ENCODE results near the gene FOXP1.

The FOXP1 gene

DNA sequence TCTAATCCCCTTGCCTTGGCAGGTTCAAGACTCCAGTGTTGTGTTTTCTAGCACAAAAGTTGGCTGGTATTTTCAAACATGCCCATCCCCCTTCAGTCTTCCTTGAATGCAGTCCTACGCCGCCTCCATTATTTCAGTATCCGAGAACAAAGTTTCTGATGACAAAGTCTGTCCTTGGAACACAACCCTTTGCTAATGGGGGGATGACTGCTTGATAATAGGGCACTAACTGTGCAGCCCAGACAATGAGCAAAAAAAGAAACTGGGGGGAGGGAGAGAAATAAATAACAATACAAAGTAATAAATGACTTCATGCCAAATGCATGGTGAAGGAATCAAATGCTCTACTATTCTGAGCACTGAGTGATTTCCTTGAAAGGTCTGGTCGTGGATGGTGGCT is 310.1 kb downstream of the FOXP1 start:
- TF ChIP-seq, protein P1, sequence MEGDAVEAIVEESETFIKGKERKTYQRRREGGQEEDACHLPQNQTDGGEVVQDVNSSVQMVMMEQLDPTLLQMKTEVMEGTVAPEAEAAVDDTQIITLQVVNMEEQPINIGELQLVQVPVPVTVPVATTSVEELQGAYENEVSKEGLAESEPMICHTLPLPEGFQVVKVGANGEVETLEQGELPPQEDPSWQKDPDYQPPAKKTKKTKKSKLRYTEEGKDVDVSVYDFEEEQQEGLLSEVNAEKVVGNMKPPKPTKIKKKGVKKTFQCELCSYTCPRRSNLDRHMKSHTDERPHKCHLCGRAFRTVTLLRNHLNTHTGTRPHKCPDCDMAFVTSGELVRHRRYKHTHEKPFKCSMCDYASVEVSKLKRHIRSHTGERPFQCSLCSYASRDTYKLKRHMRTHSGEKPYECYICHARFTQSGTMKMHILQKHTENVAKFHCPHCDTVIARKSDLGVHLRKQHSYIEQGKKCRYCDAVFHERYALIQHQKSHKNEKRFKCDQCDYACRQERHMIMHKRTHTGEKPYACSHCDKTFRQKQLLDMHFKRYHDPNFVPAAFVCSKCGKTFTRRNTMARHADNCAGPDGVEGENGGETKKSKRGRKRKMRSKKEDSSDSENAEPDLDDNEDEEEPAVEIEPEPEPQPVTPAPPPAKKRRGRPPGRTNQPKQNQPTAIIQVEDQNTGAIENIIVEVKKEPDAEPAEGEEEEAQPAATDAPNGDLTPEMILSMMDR (IDR thresholded peaks at IDR 0.05; ENCODE audit: low read depth, low read length, missing control alignments), result no peak
- no peak overlapping the region for H3K4me3 ChIP-seq (ENCODE audit: low read depth, low read length)
- DNase-seq (ENCODE audit: low read depth), result no peak

DNA sequence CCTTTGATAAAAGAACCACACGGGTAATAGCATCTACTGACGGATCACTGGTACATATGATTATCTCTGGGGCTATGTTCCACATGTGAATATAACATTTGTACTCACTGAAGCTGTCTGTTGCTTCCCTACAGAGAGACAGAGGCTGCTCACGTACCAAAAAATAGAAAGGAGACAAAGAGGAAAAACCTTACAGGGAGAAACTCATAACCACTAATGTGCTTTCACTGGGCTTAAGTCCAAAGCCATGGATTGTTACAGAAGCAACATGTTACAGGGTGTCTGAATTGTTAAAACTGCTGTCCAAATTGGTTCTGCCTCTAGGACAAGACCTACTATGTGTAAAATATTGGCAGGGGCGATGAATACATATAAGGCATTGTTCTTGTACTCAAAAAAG is 311.9 kb downstream of the FOXP1 start:
- no peak overlapping the region for H3K4me3 ChIP-seq (ENCODE audit: low read depth, low read length)
- TF ChIP-seq, protein P1 (IDR thresholded peaks at IDR 0.05; ENCODE audit: low read depth, low read length, missing control alignments), result no peak
- no peak for DNase-seq (ENCODE audit: low read depth)

DNA sequence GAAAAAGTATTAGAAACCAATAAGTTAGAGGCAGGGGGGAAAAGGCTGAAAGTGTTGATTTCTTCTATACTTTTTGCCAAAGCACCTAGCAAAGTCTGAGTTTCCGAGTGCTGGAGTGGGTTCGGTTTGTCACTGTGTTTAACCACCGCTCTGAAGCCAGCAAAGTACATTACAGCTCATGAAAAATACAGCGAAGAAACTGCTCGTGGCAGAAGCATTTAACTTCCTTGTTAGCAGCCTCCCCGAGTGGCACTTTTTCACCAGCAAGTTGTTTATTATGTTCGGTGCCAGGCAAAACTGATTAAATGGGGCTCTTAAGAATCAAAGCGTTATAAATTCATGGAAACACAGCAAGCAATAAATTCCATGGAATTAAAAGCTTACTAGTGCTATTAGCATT is 313.6 kb downstream of the FOXP1 start:
- H3K4me3 ChIP-seq (ENCODE audit: low read depth, low read length), result no peak overlapping the region
- DNase-seq (ENCODE audit: low read depth), result no peak
- TF ChIP-seq, protein P1 (IDR thresholded peaks at IDR 0.05; ENCODE audit: low read depth, low read length, missing control alignments), result no peak

DNA sequence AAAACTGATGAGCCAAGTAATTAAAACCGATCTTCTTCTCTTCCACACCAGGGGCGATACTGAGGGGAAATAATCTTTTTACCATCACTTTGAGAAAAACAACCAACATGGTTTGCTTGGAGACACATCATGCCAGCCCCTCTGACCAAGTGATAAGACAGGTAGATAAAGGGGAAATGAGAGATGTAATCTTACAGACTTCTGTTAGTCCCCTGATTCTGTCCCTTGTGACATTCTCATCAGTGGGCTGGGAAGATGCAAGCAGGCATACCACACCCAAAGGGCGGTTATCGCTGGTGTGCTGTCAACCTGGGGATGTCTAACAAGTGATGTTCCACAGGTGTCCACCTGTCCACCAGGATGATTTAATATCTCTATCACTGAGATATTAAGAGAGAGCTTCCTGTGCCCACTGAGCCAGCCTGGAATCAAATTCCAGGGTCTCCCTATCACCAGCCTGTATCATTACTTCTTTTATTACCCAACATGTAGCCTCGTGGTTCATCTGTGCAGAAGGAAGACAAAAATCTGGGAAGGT is 315.0 kb downstream of the FOXP1 start:
- DNase-seq (ENCODE audit: low read depth), result no peak
- TF ChIP-seq, protein P1 (IDR thresholded peaks at IDR 0.05; ENCODE audit: low read depth, low read length, missing control alignments), result no peak
- no peak overlapping the region for H3K4me3 ChIP-seq (ENCODE audit: low read depth, low read length)

DNA sequence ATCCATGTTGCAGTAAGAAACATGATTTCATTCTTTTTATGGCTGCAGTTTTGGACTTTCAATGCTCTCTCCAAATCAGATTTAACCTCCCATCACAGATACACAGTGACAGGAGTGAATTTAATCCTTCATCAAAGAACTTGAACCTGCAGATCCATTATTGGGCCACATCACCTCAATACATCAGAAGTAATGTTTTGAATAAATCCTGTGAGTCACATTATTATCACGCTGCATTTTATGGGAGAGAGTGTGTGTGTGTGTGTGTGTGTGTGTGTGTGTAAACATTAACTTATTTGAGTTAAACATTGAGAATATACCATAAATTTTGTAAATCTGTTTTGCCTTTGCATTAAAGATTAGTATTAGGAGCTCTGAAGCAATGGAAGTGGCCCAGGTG is 316.7 kb downstream of the FOXP1 start:
- TF ChIP-seq, protein P1 (IDR thresholded peaks at IDR 0.05; ENCODE audit: low read depth, low read length, missing control alignments), result no peak
- no peak overlapping the region for H3K4me3 ChIP-seq (ENCODE audit: low read depth, low read length)
- DNase-seq (ENCODE audit: low read depth), result no peak

DNA sequence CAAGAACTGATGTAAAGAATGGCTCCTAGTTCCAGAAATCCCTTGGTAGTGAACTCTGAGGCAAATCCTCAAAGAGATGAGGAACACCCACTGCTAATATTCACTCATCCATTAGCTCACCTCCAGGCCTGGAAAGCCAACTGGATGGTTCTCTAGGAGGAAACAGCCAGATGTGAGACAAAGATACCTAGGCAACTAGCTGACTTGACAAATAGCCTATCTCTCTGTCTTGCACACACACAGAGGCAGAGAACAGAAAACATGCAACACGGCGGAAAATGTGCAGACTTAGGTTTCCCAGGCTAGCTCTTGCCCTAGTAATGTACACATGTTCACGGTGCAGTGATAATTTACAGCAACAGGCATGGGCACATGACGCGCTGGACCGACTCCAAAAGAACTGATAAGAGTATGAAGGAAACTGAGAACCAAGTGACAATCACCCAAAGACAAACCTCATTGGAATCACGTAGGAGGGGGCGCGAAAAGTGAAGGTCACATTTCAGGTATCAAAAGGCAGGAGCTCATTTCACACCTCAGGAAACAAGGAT is 318.1 kb downstream of the FOXP1 start:
- TF ChIP-seq, protein P1 (IDR thresholded peaks at IDR 0.05; ENCODE audit: low read depth, low read length, missing control alignments), result no peak

DNA sequence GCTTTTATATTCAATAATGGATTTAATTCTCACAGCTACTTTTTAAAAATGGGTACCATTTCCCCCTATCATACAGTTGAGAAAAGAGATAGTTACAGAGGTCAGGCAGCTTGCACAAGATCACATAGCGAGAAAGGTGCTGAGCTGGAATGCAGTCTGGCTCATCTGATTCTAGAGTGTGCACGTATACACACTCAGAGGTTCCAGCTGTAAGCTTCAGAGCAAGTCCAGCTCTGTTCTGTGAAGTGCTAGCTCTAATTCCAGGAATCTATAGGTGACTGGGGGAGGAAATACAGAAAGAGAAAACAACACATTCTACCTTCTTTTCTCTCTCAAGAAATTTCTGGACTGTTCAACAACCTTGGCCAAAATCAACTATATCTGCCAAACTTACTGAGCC is 318.7 kb downstream of the FOXP1 start:
- DNase-seq (ENCODE audit: low read depth), result no peak
- TF ChIP-seq, protein P1 (IDR thresholded peaks at IDR 0.05; ENCODE audit: low read depth, low read length, missing control alignments), result no peak

More for the DNA sequence above, 318.1 kb downstream of the FOXP1 start:
- no peak for DNase-seq (ENCODE audit: low read depth)
- H3K4me3 ChIP-seq (ENCODE audit: low read depth, low read length), result no peak overlapping the region

More for the DNA sequence above, 318.7 kb downstream of the FOXP1 start:
- H3K4me3 ChIP-seq (ENCODE audit: low read depth, low read length), result no peak overlapping the region

All from GM12864 (cell line).